Muscle of back (tissue), 10 donors: ENCODE data around the gene SPIRE1. TPM values are rescaled to one million over a fixed set of nuclear protein-coding genes. Genes with fewer than 3 reads are reported as not detected.

Experiments used
- polyA plus RNA-seq, 10 donors: library from polyadenylated mRNA; unstranded; fragments of 120-200 nt; gene quantifications; one replicate each; pipeline ENCODE4 v1.2.1, GENCODE V29; 2013; ENCODE audit not compliant: insufficient read length in 10 of 10

The SPIRE1 gene
- polyA plus RNA-seq, 10 donors: 9.7 to 16.7 (median 13.8) TPM

Other genes with a start within 250 kb of the SPIRE1 start
- 1 to 10 TPM; 4.5 to 7.6 (median 5.8) TPM for gene CEP76, start 44.6 kb upstream of the SPIRE1 start, polyA plus RNA-seq
- 10 to 100 TPM; 47.1 to 56.7 (median 52.4) TPM for gene PSMG2, start 44.9 kb upstream of the SPIRE1 start, polyA plus RNA-seq
- 10 to 100 TPM; 21.4 to 37.7 (median 30.2) TPM for gene PTPN2, start 226.1 kb upstream of the SPIRE1 start, polyA plus RNA-seq